ENCODE data around the gene SASH1. TPM values are rescaled to one million over a fixed set of nuclear protein-coding genes. Genes with fewer than 3 reads are reported as not detected.

Gene SASH1
- total and polyA plus RNA-seq, 2 of the 8 experiments (the other 6 are each of a cell fraction or from before 2014, with no cell fraction given) = 6.0 to 20.2 TPM

DNA sequence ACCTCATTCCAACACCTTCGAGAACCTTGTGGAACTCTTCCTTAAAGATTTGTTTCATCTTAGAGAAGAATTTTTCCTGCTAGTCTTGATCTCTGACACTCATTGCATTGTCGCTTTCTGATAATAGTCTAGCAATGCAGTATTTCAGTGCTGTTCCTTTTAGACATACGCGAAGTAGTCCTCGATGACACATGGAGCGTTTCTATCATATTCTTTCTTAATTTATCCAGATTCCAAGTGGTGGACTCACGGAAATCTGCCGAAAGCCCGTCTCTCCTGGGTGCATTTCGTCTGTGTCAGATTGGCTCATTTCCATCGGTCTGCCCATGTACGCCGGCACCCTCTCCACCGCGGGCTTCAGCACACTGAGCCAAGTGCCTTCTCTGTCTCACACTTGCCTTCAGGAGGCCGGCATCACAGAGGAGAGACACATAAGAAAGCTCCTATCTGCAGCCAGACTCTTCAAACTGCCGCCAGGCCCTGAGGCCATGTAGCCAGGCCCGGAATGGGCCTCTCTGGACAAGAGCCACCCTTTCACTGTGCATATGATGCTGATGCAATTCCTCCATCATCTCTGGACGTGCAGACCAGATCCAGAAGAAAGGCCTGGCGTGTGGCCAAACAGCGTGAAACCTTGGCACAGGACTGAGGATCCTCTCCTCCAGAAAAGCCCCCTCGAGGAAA, 205.6 kb downstream of the SASH1 start:
- FAIRE-seq = no peak
- Histone ChIP-seq H3K36me3 (ENCODE audit: control insufficient read depth in 2 of 4, insufficient read depth in 4 of 4, low read length in 3 of 4) (peaks cover 5 to 40% (median 24%) of the 10 kb centered on the region in 4 experiments), H2BK15ac (ENCODE audit: low read length) (no peak overlapping the region), H3K23ac (ENCODE audit: insufficient read length) (no peak overlapping the region), H3K9me3 (ENCODE audit: insufficient read depth in 2 of 2, low read depth in 1 of 2, low read length in 1 of 2) (no peaks in the 10 kb centered on the region), H2BK120ac (replicated peaks; ENCODE audit: low read depth, low read length) (no peak overlapping the region), H3K79me2 (ENCODE audit: control insufficient read depth in 1 of 2, insufficient read depth in 2 of 2, low read length in 2 of 2) (no peaks in the 10 kb centered on the region), H2BK20ac (ENCODE audit: low read length) (no peak overlapping the region), H3K79me1 (ENCODE audit: low read depth, low read length) (no peaks in the 10 kb centered on the region), H3K4ac (replicated peaks; ENCODE audit: insufficient read length, low read depth, low read length) (no peak overlapping the region), H3K27me3 (replicated peaks in 1 of 4; ENCODE audit: control insufficient read depth in 3 of 4, extremely low read depth in 1 of 4, insufficient read depth in 3 of 4, low read length in 3 of 4) (no peaks in the 10 kb centered on the region), H4K20me1 (replicated peaks in 1 of 2; ENCODE audit: control insufficient read depth in 1 of 2, insufficient read depth in 2 of 2, low read length in 2 of 2) (no peaks in the 10 kb centered on the region), H3K23me2 (ENCODE audit: low read depth, low read length) (no peaks in the 10 kb centered on the region), H2BK12ac (ENCODE audit: low read depth, low read length) (no peak overlapping the region), H4K8ac (ENCODE audit: extremely low read depth, insufficient read depth, low read length) (no peak overlapping the region), H3K18ac (ENCODE audit: extremely low read depth, low read length) (no peak overlapping the region), H2AFZ (ENCODE audit: low read length) (no peak overlapping the region), H3K4me2 (ENCODE audit: insufficient read depth in 1 of 2, low read depth in 2 of 2, low read length in 2 of 2) (no peak overlapping the region), H3K4me3 (ENCODE audit: extremely low read depth in 1 of 4, insufficient read depth in 2 of 4, low read depth in 3 of 4, low read length in 4 of 4) (no peak overlapping the region), H3K56ac (replicated peaks; ENCODE audit: insufficient read length, low read depth, low read length) (no peak overlapping the region), H3K14ac (ENCODE audit: insufficient read length) (no peak overlapping the region), H3K9ac (replicated peaks in 1 of 4; ENCODE audit: extremely low read depth in 1 of 4, low read depth in 3 of 4, low read length in 3 of 4) (no peak overlapping the region), H4K91ac (replicated peaks; ENCODE audit: insufficient read length, low read length) (no peak overlapping the region), H3K4me1 (replicated peaks in 1 of 4; ENCODE audit: control insufficient read depth in 3 of 4, insufficient read depth in 4 of 4, low read length in 3 of 4) (peaks cover 0 to 3% (median 0%) of the 10 kb centered on the region in 4 experiments; a peak in 1 of 7 replicates), H2AK5ac (ENCODE audit: low read depth, low read length) (no peak overlapping the region), H2BK5ac (ENCODE audit: low read depth, low read length) (no peak overlapping the region), H4K5ac (ENCODE audit: insufficient read length, low read depth, low read length) (no peak overlapping the region), H3K27ac (ENCODE audit: low read depth, low read length) (no peak overlapping the region)
- TF ChIP-seq FOSL1 (IDR thresholded peaks at IDR 0.05; ENCODE audit: insufficient read depth, low read depth, low read length) = no peak
- TF ChIP-seq GABPA (IDR thresholded peaks at IDR 0.05; ENCODE audit: borderline replicate concordance, insufficient read depth, low read length) = no peak
- WGBS, 2 experiments (ENCODE audit: extremely low coverage in 1 of 2, insufficient coverage in 1 of 2, insufficient read length in 1 of 2, insufficient replicate concordance in 2 of 2, low coverage in 1 of 2, low lambda C conversion rate in 2 of 2, missing lambda C conversion rate in 1 of 2) = 91% methylated on average over 22 of the region's 22 CpGs; no CpG with 5 or more reads in 1 of the 2 experiments
- CTCF ChIA-PET (ENCODE audit: partially characterized antibody) = interaction anchor here (0.6 to 3.0 kb wide), 2 partner anchors 12 to 133 kb away, joined by 3 to 9 read pairs; no protein-coding TSS in a partner anchor
- no peak for DNase-seq (ENCODE audit: low read depth in 1 of 2, low spot score in 2 of 2)
- POLR2A ChIA-PET (ENCODE audit: partially characterized antibody) = no interaction called here

Data from H1 (cell line).